Stimulated activated CD4-positive, alpha-beta T cell treated with anti-CD3 and anti-CD28 coated beads, Interleukin-15, amount 100 ng/mL, for 48 hours (primary cell): ENCODE data around the gene AUP1.
A peak's percentile ranks its signal among the peaks of the same experiment; 100 is the strongest.

Experiments
- DNase-seq, 2 donors: peaks; one replicate each; pipeline ENCODE4 v3.0.0-alpha.2; 2020; ENCODE audit warnings: low read depth in 2 of 2

Gene AUP1

GRCh38 chr2:74535440-74535965, 6.0 kb upstream of the AUP1 start:
- DNase-seq: no peak

DNA sequence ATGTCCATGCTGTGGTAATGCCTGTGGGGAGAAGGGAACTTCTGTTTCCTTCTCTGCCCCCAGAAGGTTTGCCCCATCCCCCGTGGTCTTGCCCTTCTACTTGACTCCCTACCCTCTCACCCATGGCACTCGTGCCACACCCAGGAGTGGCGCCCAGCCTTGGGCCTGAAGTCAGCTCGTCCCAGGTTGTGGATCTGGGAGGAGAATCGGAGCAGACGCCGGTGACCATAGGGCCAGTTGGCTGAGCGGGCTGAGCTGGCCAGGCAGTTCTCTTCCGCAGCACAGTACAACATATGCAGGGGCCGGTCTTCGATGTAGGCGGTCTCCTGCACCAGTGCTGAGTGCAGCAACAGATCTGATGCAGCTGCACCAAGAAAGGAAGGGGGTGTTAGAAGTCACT, 4.9 kb upstream of the AUP1 start:
- no peak for DNase-seq

DNA sequence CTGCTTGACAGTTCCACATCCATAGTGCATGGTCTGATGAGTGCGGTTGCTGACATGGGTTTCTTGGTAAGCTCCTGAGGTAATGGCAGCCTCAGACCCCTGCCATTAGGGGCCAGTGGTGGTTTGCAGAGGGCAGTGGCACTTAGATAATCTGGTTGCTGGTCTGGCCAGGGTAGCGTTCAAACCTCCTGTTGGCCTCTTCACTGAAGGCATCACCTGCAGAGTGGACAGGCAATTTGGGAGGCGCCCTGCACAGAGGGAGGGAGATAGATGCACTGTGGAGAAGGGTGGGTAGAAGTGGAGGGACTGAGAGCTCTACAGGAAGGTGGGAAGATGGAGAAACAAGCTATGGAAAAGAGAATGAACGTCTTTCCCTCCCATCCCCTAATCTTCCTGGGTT, 4.0 kb upstream of the AUP1 start:
- no peak for DNase-seq

- DNase-seq: no peak
These were observed 2.7 kb upstream of the AUP1 start for GRCh38 chr2:74532222-74532621.

DNA sequence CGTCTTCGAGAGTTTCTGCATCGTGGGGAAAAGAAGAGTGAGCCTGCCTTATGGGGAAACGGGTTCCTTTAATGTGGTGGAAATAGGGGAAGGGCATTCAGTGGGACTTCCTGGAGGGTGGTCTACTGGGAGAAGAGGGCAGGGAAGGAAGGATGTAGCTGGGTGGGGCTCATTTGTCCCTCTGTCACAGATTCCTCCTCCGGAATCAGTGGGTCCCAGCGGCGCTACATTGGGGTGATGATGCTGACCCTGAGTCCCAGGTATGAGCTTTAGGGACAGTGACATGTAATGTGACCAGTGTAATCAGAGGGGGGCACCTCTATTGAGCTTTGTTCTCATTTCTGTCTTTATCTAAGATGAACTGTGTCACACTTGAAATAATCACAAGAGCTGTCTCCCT, 2.2 kb upstream of the AUP1 start:
- no peak for DNase-seq

GRCh38 chr2:74530239-74531187, 1.0 kb upstream of the AUP1 start:
- no peak for DNase-seq

GRCh38 chr2:74528600-74529356, 728 bp downstream of the AUP1 start:
- no peak for DNase-seq

DNA sequence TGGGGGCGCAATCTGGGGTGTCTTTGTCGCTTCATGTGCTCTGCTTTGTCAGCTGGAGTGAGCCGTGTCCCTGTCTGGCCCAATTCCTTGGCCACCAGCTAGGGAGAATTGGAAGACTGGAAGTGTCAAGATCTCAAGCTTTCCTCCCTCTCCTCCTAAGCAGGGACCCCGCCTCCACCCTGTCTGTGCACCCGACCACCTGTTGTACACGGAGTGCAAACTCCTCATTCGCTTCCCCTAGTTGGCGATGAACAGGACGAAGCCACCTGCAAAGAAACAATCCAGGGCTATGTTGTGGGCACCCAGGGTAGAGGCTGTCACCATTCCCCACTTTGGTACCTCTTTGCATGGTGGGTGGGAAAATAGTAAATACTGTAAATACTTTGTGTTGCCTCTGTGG, 1.8 kb downstream of the AUP1 start:
- DNase-seq: no peak

DNA sequence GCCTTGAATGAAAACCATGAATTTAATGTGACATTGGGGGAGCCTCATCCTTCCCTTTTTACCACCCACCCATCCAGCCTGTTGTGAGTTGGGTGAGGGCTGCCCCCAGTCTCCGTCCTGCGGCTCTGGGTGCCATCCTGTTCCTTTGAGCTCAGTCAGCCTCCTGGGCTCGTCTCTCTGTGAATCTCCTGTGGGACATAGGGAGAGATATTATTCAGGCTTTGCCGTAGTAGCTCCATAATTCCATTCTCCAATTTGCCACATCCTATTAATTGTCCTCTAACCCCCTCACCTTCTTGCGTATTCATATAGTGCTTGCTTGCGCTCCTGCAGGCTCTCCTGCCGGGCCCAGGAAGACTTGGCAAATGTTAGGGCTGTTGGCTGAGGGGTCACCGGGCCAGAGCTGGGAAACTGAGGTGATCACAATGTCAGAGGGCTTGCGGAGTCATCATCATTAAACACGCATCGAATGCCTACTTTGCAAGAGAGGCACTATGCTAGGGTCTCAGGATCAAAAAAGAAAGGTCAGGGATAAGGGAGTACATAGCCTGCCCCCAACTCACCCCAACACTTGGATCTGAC, 2.8 kb downstream of the AUP1 start:
- DNase-seq: no peak

DNA sequence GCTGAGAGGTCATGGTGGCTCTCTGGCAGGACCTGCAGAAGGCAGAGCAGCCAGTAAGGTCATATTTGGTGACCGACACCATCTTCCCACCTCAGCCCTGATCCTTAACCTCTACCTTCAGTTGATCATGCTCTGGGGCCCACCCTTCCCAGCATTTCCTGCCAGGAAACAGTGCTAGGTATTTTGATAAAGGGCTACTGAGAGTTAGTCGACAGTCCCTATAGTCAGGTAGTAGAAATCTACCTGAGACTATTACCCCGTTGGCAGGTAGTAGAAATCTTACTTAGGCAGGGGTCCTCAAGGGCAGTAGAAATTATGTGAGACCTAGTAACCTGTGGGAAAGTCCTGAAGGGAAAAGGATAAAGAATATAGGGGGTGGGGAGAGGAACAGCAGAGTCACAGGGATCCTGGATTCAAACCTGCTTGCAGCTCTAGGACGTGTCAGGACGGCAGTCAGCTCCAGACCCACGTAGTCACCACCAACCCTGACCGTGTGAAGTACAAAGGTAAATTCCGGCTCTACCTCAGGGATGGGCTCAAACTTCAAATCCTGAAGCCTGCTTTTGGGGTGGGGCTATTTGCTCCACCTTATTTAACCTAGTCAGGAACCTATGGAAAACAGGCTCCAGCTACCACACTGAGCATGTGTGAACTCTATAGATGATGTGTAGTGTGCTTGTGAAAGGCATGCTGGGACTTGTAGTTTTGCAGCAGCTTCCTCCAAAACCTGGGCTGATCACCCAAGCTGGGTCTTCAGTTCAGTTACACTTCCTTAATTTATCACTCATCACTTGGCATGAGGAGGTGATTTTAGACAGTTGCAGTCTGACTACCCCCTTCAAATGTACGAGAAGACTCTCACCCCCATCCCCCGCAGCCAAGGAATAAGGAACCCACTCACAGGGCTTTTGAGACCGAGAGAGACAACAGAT, 3.5 kb downstream of the AUP1 start, which contains the start of gene DQX1:
DQX1 (minus strand) TSS at position 515 of the 932 bp plus-strand sequence; CDS start at position 13, 502 bp downstream.
- no peak for DNase-seq

DNA sequence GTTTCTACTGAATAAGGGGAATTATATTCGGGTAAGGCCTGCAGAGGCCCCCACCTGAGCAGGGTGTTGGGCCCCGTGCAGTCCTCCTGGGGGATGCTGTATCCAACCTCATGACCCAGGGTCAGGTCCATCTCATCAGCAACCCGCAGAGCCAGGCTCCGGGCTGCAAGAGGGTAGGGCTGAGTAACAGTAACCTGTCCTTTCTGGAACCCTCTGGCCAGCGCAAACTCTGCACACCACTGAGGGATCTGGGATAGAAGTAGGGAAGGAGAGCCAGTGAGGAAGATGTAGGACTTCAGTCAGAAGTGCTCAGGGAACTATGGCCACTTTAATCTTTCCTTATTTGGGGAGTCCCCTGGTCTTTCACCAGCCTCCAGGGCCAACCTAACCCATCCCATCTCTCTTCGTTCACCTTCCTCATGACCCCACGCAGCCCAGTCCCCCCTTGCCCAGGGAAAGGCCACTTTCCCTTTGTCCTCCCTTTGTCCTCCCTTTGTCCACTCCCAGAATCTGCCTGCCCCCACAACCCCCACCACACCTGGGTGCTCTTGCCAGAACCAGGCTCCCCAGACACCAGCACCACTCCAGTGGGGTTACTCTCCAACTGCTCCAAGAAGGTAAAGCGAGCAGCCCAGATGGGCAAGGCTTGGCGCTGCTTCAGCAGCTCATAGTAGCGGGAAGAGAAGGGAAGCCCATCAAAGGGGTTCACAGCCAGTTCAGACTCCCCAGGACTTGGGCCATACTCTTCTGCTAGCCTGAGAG, 4.4 kb downstream of the AUP1 start:
- no peak for DNase-seq

GRCh38 chr2:74524005-74524404, 5.5 kb downstream of the AUP1 start:
- no peak for DNase-seq

DNA sequence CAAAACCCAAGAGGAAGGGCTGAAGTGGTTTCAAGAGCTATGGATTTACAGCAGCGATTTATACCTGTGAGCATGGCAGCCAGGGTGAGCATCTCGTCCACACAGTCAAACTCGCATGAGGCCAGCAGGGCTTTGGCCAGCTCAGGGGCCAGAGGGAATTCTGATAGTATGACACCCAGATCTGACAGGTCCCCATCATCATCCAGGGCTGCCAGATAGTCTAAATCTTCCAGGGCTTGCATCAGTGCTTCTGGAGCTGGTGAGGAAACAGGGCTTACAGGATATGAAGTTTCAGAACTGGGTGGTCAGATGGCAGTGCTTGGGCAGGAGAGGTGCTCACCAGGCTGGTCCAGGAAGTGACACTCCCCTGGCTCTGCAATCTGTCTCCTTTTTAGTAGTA, 7.0 kb downstream of the AUP1 start:
- DNase-seq: no peak

- no peak for DNase-seq
These were observed 12.9 kb downstream of the AUP1 start for GRCh38 chr2:74516650-74517049.

DNA sequence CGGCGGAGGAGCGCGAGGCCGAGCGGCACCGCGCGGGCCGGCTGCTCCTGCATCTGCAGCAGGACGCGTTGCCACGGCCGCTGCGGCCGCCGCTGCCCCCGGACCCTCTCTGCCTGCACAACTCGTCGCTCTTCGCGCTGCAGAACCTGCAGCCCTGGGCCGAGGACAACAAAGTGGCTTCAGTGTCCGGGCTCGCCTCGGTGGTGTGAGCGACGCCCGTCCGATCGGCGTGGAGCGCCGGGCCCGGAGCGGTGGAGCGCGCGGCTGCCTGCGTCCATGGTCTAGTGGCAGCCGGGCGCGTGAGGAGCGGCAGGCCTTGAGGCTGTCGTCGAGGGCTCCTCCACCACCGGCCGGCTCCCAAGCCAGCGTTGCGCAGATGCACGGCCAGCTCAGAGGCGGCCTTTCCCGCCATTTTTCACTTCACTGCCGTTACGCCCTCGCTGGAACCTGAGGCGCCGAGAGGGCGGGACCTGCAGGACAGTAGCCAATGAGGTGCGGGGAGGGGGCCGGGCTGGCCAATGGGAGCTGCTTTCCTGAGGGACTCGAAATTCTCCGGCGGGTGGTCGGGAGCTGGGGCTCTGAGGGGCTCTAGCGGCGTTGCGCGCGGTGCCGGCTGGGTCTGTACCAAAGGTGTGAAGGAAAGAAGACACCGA, 13.4 kb downstream of the AUP1 start:
- peak; percentile 63 to 72 for DNase-seq

- no peak for DNase-seq
These were observed 14.1 kb downstream of the AUP1 start for GRCh38 chr2:74515271-74515980.

GRCh38 chr2:74514368-74515270, 14.9 kb downstream of the AUP1 start, which contains the start of gene TLX2:
Gene TLX2 (plus strand): TSS chr2:74514450. CDS start chr2:74514807, 357 bp downstream.
- DNase-seq: no peak
